SIG-M5 treated with dmso at 0.1 percent for 504 hours (cell line): Measurements from ENCODE around the gene WFDC9.
"Not testable (repeated sequence)": the region's sequence is repeated elsewhere in the genome, so short reads cannot be mapped to it uniquely, and the experiment has no call there.

ENCODE experiments used
- DNase-seq: peaks from one replicate; lab custom pipeline; 2025; ENCODE audit not compliant: unreplicated experiment; lab: John Stamatoyannopoulos, UW

Gene WFDC9

GRCh38 chr20:45631184-45631583 is at the start of gene WFDC9:
Gene WFDC9, minus strand, starts transcription at chr20:45631284. Its CDS starts 21,103 bp downstream, at chr20:45610181.
- DNase-seq: no peak

- DNase-seq: no peak
These were observed 48.6 kb upstream of the WFDC9 start for GRCh38 chr20:45679650-45680049.

GRCh38 chr20:45672765-45673164 is 41.7 kb upstream of the WFDC9 start:
- no peak for DNase-seq

- no peak for DNase-seq
These were observed 39.1 kb upstream of the WFDC9 start, which contains the start of gene WFDC11 for GRCh38 chr20:45670139-45670538. Gene WFDC11, minus strand, starts transcription at chr20:45670239. Its CDS starts 19,639 bp downstream, at chr20:45650600.

- not testable (repeated sequence) for DNase-seq
These were observed 26.0 kb upstream of the WFDC9 start for GRCh38 chr20:45657038-45657437.

- DNase-seq: not testable (repeated sequence)
These were observed 20.6 kb upstream of the WFDC9 start for GRCh38 chr20:45651726-45652125.

DNA sequence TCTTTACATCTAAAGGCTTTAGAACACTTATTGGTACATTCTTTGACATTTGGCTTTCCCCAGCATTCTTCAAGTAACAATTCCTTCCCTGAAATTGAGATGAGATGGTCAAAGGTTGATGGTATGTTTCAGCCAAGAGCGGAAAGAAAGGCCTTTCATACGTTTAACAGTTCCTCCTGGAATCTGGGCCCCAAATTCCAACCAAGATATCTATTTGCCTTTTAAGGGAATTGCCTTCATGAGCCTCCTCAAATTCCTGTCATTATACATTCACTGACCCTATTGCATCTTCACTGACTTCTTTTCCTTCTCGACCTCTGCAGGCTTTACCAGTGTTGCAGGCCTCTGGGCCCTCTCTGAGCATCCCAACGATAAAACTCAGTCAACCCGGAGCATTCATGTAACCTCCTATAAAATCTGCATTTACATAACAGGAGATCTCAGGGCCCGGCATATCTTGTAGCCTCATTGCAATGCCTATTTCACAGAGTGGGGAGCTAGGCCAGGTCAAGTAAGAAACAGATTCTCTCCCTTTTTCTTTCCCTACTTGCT is 18.3 kb upstream of the WFDC9 start:
- DNase-seq: no peak

- no peak for DNase-seq
These were observed 16.5 kb upstream of the WFDC9 start for GRCh38 chr20:45647441-45648050.

GRCh38 chr20:45646875-45647274 is 15.8 kb upstream of the WFDC9 start:
- no peak for DNase-seq

- not testable (repeated sequence) for DNase-seq
These were observed 14.8 kb upstream of the WFDC9 start for GRCh38 chr20:45645869-45646268.

DNA sequence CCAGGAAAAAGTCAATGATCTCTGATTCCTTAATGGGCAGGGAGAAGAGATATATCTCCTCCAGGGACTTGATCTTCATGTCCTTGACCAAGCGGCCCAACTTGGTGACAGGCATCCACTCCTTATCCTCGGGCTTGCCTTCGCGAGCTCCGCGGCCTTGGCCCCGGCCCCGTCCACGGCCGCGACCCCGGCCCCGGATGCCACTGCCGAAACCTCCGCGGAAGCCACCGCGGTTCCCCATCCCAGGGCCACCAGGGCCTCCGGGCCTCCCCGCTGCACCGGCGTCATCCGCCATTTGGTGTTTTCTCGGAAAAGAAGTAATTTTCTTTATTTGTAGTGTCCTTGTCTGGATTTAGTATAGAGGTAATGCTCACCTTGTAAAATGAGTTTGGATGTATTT is 10.0 kb upstream of the WFDC9 start:
- not testable (repeated sequence) for DNase-seq

GRCh38 chr20:45639687-45640086 is 8.6 kb upstream of the WFDC9 start:
- no peak for DNase-seq

DNA sequence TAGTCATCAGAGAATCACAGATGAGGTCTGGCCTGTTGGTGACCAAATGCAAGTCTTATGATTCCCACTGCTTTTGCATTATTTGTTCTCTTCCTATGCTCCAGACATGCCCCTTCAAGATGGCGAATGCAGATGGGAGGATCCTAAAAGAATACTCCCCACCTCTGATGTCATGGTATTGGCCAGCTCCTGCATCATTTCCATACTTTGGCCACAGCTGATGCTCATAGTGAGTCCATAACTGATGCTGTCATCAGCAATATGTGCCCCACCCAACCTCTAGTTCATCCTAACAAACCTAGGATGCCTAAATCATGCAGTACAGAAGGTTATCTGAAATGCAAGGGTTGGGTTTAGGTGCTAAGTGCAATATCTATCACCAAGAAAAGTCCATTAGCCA is 5.4 kb upstream of the WFDC9 start:
- DNase-seq: no peak

DNA sequence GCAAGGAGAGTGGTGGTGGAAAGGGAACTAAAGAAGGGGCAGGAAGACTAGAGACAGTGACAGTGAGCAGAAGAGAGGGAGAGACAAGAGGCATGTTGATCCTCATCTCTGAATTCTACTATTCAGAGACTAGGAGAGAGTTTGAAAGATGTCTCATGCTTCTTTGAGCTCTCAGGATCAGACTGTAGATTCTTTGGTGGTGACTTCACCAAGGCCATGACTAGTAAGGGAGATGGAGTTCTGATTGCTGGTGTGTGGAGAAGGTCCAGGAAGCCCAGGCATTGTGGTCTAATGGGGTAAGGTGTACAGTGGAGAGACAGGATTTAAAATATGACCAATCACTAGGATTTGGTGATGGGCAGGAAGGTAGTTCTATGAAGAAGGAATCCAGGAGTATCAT is 713 bp downstream of the WFDC9 start:
- no peak for DNase-seq

DNA sequence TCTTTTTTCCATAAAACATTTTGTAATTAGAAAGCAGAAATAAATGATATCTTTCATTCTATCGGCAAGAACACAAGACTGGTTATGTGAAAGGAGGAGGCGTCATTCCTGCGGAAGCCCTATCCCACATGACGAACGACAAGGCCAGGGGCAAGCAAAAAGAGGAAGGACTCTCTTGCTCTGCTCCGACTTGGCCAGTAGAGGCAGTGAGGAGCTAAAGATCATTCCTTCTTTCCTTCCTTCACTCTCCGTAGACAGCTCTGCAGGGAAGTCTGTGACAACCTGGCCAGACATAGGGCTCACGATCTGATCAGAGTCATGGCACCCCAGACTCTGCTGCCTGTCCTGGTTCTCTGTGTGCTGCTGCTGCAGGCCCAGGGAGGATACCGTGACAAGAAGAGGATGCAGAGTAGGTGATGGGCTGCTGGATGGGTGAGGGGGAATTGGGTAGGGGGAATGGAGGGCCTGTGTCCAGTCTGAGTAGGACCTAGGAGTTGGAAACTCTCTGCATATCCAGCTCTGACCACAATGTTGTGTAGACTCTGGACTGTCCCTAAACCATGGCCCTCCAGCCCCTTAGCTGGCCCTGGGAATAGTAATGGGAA is 1.5 kb downstream of the WFDC9 start, which contains the start of gene WFDC10A:
TSS of gene WFDC10A (plus strand) at position 244 of the 605 bp plus-strand sequence. CDS start at position 319, 75 bp downstream.
- peak; percentile 77 for DNase-seq

DNA sequence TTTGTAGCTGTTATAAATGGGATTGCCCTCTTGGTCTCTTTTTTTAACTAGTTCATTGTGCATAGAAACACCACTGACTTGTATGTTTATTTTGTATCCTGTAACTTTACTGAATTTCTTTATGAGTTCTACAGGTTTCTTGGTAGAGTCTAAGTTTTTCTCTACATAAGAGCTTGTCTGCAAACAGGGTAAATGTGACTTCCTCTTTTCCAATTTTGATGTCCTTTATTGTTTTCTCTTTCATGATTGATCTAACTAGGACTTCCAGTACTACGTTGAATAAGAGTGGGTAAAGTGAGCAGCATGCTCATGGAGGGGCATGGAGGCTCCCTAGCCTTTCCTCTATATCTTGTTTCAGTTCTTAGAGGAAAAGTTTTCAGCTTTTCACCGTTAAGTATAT is 4.5 kb downstream of the WFDC9 start:
- DNase-seq: no peak

- DNase-seq: no peak
These were observed 9.5 kb downstream of the WFDC9 start for GRCh38 chr20:45621593-45621992.

DNA sequence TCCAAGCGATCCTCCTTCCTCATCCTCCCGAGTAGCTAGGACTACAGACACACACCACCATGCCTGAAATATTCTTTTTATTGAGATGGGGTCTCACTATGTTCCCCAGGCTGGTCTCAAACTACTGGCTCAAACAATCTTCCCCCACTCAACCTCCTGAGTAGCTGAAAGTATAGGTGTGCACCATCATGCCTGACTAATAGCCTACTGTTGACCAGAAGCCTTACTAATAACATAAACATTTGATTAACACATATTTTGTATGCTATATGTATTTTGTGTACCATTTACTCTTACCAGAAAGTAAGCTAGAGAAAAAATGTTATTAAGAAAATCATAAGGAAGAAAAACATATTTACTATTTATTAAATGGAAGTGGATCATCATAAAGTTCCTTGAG is 13.5 kb downstream of the WFDC9 start:
- DNase-seq: no peak

DNA sequence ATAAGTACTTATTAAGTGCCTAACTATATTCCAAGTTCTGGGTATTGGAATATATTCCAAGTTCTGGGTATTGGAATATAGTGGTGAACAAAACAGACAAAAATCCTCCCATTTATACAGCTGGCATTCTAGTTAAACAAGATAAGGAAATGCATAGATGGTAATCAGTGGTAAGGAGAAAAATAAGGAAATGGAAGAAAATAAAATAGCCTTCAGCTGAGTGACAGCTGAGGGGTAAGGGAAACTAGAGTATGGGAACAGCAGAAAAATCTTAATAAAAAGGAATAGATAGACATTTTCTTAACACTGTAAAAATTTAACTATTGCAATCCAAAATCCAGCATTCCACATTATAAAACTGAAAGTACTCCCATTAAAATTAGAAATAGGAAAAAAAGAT is 18.8 kb downstream of the WFDC9 start:
- DNase-seq: no peak

DNA sequence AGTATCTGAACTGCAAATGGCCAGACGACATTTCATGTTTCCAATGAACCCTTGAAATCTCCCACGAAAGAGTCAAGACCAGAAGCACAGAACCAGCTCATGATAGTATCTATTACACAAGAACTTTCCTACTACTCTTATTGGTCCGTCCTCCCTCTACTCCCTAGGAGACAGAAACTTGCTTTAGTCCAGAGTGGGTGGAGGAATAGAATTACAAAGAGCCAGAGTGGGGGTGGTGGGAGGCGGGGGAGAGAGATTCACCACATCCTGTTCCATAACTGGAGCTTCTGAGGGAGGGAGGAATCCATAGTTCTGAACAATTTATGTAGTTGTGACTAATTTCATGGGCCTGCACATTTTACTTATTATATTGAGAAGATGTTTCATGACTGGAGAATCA is 20.0 kb downstream of the WFDC9 start:
- DNase-seq: peak; percentile 57

DNA sequence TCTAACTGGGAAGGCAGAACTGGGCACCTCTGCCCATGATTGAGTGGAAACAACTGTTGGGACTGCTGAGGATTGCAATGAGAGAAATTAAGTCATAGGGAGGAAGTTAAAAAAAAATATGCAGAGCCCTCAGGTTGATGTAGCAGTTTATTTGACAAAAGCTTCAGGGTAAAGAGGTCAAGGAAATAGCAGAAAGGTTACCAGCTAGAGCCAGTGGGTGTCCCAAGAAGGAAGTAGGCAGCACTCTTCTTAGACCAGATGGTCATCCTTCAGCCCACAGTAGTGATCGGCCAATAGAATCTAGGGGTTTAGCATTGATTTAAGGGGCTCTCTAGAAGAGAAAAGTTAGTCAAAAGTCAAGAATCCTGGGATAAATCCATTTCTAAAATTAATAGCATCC is 23.3 kb downstream of the WFDC9 start:
- no peak for DNase-seq

- DNase-seq: no peak
These were observed 35.8 kb downstream of the WFDC9 start for GRCh38 chr20:45595235-45595634.
